Colonic mucosa (tissue), 4 donors: ENCODE results near the gene MYOZ1. TPM values are rescaled to one million over a fixed set of nuclear protein-coding genes. Genes with fewer than 3 reads are reported as not detected.

Experiments
- DNase-seq: peaks from one replicate; pipeline ENCODE4 v3.0.0-alpha.2; 2020
- H3K27ac ChIP-seq: fragments of 200-600 bp; one replicate; pipeline ENCODE4 v1.8.0; 2021
- H3K27me3 ChIP-seq: fragments of 200-600 bp; one replicate; pipeline ENCODE4 v1.8.0; 2021
- H3K36me3 ChIP-seq: fragments of 200-600 bp; one replicate; pipeline ENCODE4 v1.8.0; 2021
- H3K4me1 ChIP-seq: fragments of 200-600 bp; one replicate; pipeline ENCODE4 v1.8.0; 2021; ENCODE audit warnings: mild to moderate bottlenecking
- H3K4me3 ChIP-seq: fragments of 200-600 bp; one replicate; pipeline ENCODE4 v1.8.0; 2021
- H3K9ac ChIP-seq, 2 donors: one replicate each; pipeline ENCODE4 v1.7.0; 2013; ENCODE audit warnings: control low read depth in 2 of 2, low read depth in 2 of 2, low read length in 2 of 2
- H3K9me3 ChIP-seq: fragments of 200-600 bp; one replicate; pipeline ENCODE4 v1.8.0; 2021
- intact Hi-C: fragments of 100-400 bp; cut with DNase I; formaldehyde crosslinking; loops from one replicate; pipeline ENCODE4 v1.14.1; 2022
- total RNA-seq, 2 donors: library from RNA; stranded (reverse); fragmentation: NEBNext Ultra II Directional in 1 of 2; extraction: Animal tissue kit (Norgen Biotek cat#: 25700) in 1 of 2; gene quantifications; one replicate each; pipeline ENCODE4 v1.2.1, GENCODE V29; 2021
- TF ChIP-seq, protein P1 (sequence below): fragments of 200-600 bp; IDR thresholded peaks from one replicate; pipeline ENCODE4 v1.8.0; 2022; ENCODE audit warnings: antibody characterized with exemption, mild to moderate bottlenecking
- donor health status: healthy.
- donor health status: DM: no; HTN: no; CAD: no.
- donor health status: DM: no; HTN: no; CAD: no.

MYOZ1 gene
- total RNA-seq, 2 donors from 2014 or later: not detected

DNA sequence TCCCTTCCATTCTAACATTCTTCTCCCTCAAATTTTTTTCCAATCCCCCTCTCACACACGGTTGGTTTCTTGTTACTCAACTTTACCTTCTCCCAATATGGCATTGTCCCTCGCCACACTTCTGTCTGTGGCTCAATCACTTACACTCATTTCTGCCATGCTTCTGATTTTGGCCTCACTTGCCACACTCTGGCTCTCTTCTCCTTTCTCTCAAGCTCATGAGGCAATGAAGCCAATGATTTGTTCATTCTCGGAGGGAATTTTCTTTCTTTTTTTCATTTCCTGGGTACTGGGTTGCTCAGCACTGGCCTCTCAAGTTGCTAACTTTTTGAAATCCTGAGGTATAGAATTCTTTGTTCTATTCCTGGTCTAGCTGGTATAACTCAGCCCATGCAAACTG, 4.0 kb upstream of the MYOZ1 start:
- Histone ChIP-seq H3K4me3 (no peak overlapping the region), H3K4me1 (peaks cover 4% of the 10 kb centered on the region), H3K9me3 (no peaks in the 10 kb centered on the region), H3K27me3 (no peaks in the 10 kb centered on the region), H3K9ac (no peak overlapping the region), H3K27ac (no peak overlapping the region), H3K36me3 (no peaks in the 10 kb centered on the region)
- TF ChIP-seq, protein P1, sequence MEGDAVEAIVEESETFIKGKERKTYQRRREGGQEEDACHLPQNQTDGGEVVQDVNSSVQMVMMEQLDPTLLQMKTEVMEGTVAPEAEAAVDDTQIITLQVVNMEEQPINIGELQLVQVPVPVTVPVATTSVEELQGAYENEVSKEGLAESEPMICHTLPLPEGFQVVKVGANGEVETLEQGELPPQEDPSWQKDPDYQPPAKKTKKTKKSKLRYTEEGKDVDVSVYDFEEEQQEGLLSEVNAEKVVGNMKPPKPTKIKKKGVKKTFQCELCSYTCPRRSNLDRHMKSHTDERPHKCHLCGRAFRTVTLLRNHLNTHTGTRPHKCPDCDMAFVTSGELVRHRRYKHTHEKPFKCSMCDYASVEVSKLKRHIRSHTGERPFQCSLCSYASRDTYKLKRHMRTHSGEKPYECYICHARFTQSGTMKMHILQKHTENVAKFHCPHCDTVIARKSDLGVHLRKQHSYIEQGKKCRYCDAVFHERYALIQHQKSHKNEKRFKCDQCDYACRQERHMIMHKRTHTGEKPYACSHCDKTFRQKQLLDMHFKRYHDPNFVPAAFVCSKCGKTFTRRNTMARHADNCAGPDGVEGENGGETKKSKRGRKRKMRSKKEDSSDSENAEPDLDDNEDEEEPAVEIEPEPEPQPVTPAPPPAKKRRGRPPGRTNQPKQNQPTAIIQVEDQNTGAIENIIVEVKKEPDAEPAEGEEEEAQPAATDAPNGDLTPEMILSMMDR: no peak
- DNase-seq: no peak
- intact Hi-C loops: no loop called here

DNA sequence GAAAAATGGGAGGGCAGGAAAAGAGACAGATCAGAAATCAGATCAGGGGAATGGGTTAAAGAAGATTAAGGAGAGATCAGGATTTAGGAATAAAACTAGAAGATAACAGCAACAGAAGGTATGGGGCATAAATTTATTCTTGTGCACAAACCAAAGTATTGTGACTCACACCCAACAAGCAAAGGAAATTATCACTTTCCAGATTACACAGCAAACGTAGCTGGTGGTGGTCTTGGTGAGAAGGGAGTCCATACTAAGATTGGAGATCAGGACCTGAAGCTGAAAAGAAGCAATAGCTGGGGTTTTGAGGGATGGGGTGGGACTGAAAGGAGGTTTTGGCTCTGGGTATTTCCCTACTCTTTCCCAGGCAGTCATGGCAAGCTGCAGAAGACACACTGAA, 3.5 kb upstream of the MYOZ1 start:
- DNase-seq: no peak
- H3K36me3 ChIP-seq: no peaks in the 10 kb centered on the region
- no peaks in the 10 kb centered on the region for H3K27me3 ChIP-seq
- H3K4me1 ChIP-seq: peaks cover 4% of the 10 kb centered on the region
- H3K9ac ChIP-seq: no peak overlapping the region
- intact Hi-C loops: loop anchor here (1.0 kb wide), 1 partner anchor 115 kb away; no protein-coding TSS in a partner anchor
- no peaks in the 10 kb centered on the region for H3K9me3 ChIP-seq
- no peak overlapping the region for H3K27ac ChIP-seq
- TF ChIP-seq, protein P1: no peak
- H3K4me3 ChIP-seq: no peak overlapping the region

DNA sequence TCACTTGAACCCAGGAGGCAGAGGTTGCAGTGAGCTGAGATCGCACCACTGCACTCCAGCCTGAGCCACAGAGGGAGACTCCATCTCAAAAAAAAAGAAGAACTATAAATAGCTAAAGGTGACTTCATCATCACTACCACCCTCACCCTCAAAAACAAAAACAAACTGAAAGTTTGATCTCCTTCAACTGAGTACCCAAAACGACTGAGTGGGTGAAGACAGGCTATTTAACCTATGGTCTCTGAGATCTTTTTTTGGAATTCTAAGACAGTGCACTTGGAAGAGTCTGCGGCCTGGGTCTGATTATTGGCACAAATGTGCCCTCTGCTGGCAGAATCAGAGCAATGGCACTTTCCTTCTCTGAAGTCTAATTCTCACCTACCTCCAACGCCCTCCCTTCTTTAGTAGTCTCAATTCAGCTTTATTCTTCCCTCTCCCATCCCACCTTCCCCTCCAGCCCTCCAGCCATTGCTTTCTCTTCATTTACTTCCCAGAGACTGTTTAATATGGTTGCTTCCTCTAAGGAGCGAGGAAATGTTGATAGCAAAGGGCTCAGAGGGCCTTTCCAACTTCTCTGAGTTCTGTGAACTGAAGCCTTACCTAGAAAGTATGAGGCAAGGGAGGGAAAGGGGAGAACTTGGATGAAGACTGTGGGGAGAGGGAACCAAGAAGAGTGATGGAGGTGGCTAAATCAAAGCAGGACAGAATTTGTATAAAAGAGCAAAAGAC, 2.9 kb upstream of the MYOZ1 start:
- no peaks in the 10 kb centered on the region for H3K27me3 ChIP-seq
- no peak overlapping the region for H3K9ac ChIP-seq
- intact Hi-C loops: loop anchor here (1.0 kb wide), 1 partner anchor 115 kb away; no protein-coding TSS in a partner anchor
- no peak overlapping the region for H3K4me3 ChIP-seq
- H3K4me1 ChIP-seq: peaks cover 4% of the 10 kb centered on the region
- H3K9me3 ChIP-seq: no peaks in the 10 kb centered on the region
- H3K36me3 ChIP-seq: no peaks in the 10 kb centered on the region
- DNase-seq: peak; percentile 59
- no peak overlapping the region for H3K27ac ChIP-seq
- TF ChIP-seq, protein P1: peak; percentile 84

DNA sequence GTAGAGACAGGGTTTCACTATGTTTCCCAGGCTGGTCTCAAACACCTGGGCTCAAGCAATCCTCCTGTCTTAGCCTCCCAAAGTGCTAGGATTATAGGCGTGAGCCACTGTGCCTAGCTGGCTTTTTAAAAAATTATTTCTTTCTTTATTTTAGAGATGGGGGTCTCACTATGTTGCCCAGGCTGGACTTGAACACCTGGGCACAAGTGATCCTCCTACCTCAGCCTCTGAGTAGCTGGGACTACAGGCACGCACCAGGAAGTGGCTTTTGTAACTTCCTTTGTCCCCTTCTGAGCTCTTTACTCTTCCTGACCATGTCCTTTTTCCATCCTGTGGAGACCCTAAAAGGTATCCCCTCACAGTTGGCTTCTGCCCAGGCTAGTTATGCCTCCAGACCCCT, 2.1 kb upstream of the MYOZ1 start:
- Histone ChIP-seq H3K36me3 (no peaks in the 10 kb centered on the region), H3K4me1 (peaks cover 4% of the 10 kb centered on the region), H3K4me3 (no peak overlapping the region), H3K9me3 (no peaks in the 10 kb centered on the region), H3K9ac (no peak overlapping the region), H3K27ac (no peak overlapping the region), H3K27me3 (no peaks in the 10 kb centered on the region)
- TF ChIP-seq, protein P1: no peak
- intact Hi-C loops: no loop called here
- no peak for DNase-seq

DNA sequence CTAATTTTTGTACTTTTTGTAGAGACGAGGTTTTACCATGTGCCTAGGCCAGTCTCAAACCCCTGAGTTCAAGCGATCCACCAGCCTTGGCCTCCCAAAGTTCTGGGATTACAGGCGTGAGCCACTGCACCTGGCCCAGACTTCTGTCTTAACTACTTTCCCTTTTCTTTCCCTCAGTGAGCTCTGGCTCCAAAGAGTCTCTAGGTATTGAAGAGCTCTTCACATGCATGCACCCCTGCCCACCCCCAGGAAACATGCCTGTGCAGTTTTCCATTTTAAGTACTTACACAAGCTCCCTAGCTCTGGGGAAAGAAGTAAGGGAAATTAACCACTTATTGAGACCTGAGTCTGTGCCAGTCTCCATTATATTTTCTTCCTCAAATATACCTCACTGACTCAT, 2.0 kb downstream of the MYOZ1 start:
- Histone ChIP-seq H3K4me1 (no peaks in the 10 kb centered on the region), H3K4me3 (no peak overlapping the region), H3K27me3 (no peaks in the 10 kb centered on the region), H3K9ac (no peak overlapping the region), H3K27ac (no peak overlapping the region), H3K9me3 (no peaks in the 10 kb centered on the region), H3K36me3 (no peaks in the 10 kb centered on the region)
- TF ChIP-seq, protein P1: no peak
- intact Hi-C loops: no loop called here
- no peak for DNase-seq
